Testis (tissue), 3 donors: ENCODE data around the gene SPAG9. TPM values are rescaled to one million over a fixed set of nuclear protein-coding genes. Genes with fewer than 3 reads are reported as not detected.

ENCODE experiments used
- DNase-seq: peaks from one replicate; pipeline ENCODE4 v3.0.0-alpha.2; 2019
- H3K27ac ChIP-seq, 2 donors: fragments of 200-600 bp; sonication (generic); one replicate each; pipeline ENCODE4 v1.5.1; 2019
- H3K27me3 ChIP-seq: fragments of 200-600 bp; sonication (generic); one replicate; pipeline ENCODE4 v1.5.1; 2019
- H3K36me3 ChIP-seq: fragments of 200-600 bp; sonication (generic); one replicate; pipeline ENCODE4 v1.5.1; 2017; ENCODE audit warnings: low read depth; ENCODE audit errors: missing control alignments
- H3K4me1 ChIP-seq: fragments of 200-600 bp; sonication (generic); one replicate; pipeline ENCODE4 v1.5.1; 2019
- H3K4me3 ChIP-seq, 2 donors: fragments of 200-600 bp; sonication (generic); one replicate each; pipeline ENCODE4 v1.5.1; 2017 to 2019
- H3K9me3 ChIP-seq: fragments of 200-600 bp; sonication (generic); one replicate; pipeline ENCODE4 v1.5.1; 2017
- POLR2A ChIP-seq: fragments of 450-650 bp; IDR thresholded peaks from one replicate; pipeline ENCODE4 v1.6.1; 2017; ENCODE audit warnings: antibody characterized with exemption, mild to moderate bottlenecking, moderate library complexity
- WGBS, 2 donors: methylation state at CpG; one replicate each; pipeline ENCODE4 v1.1.5; 2018; 5-methylcytosine and 5-hydroxymethylcytosine counted together
- intact Hi-C: fragments of 100-400 bp; cut with DNase I; formaldehyde crosslinking; loops from one replicate; pipeline ENCODE4 v1.15.1; 2023; ENCODE audit warnings: low total_unique reads
- polyA plus RNA-seq: library from polyadenylated mRNA; stranded (reverse); fragments of 350-450 nt; fragmentation: Illumina TruSeq; extraction: RNeasy Lipid Tissue Mini Kit (QIAGEN cat#74804); gene quantifications from one replicate; pipeline ENCODE4 v1.2.3, GENCODE V29; 2014; ENCODE audit warnings: low read depth, low replicate concordance; ENCODE audit not compliant: insufficient read depth
- total RNA-seq, 2 donors: library from RNA; depleted of rRNA; stranded (reverse); fragments of >200 nt; gene quantifications; one replicate each; pipeline ENCODE4 v1.2.3, GENCODE V29; 2016
- TF ChIP-seq, protein P1 (sequence below), 3 experiments: fragments of 450-650 bp in 2 of 3; fragments of 200-600 bp in 1 of 3; sonication (generic) in 1 of 3; IDR thresholded peaks; one replicate each; pipeline ENCODE4 v1.5.1; 2016 to 2019; ENCODE audit warnings: antibody characterized with exemption in 3 of 3, mild to moderate bottlenecking in 2 of 3, moderate library complexity in 1 of 3

The SPAG9 gene
- total and polyA plus RNA-seq, 3 donors from 2014 or later, result 157 to 165 (median 159) TPM

- Histone ChIP-seq H3K27me3 (no peaks in the 10 kb centered on the region), H3K4me1 (no peaks in the 10 kb centered on the region), H3K9me3 (no peaks in the 10 kb centered on the region), H3K36me3 (no peaks in the 10 kb centered on the region), H3K27ac (no peak overlapping the region), H3K4me3 (no peak overlapping the region)
- WGBS, 2 donors, result 87 to 88% methylated on average over 5 of the region's 5 CpGs
- intact Hi-C loops, result no loop called here
- no peak for TF ChIP-seq POLR2A
- DNase-seq, result no peak
Observed at GRCh38 chr17:51079049-51079448, 41.6 kb downstream of the SPAG9 start.

- TF ChIP-seq, protein P1, sequence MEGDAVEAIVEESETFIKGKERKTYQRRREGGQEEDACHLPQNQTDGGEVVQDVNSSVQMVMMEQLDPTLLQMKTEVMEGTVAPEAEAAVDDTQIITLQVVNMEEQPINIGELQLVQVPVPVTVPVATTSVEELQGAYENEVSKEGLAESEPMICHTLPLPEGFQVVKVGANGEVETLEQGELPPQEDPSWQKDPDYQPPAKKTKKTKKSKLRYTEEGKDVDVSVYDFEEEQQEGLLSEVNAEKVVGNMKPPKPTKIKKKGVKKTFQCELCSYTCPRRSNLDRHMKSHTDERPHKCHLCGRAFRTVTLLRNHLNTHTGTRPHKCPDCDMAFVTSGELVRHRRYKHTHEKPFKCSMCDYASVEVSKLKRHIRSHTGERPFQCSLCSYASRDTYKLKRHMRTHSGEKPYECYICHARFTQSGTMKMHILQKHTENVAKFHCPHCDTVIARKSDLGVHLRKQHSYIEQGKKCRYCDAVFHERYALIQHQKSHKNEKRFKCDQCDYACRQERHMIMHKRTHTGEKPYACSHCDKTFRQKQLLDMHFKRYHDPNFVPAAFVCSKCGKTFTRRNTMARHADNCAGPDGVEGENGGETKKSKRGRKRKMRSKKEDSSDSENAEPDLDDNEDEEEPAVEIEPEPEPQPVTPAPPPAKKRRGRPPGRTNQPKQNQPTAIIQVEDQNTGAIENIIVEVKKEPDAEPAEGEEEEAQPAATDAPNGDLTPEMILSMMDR (IDR thresholded peaks at IDR 0.05), result no peak
- no peak for TF ChIP-seq POLR2A
- no peak overlapping the region for H3K4me3 ChIP-seq
- H3K27me3 ChIP-seq, result no peaks in the 10 kb centered on the region
- H3K4me1 ChIP-seq, result no peaks in the 10 kb centered on the region
- DNase-seq, result no peak
- H3K27ac ChIP-seq, result no peak overlapping the region
- no peaks in the 10 kb centered on the region for H3K36me3 ChIP-seq
- no peaks in the 10 kb centered on the region for H3K9me3 ChIP-seq
- intact Hi-C loops, result no loop called here
- WGBS, 2 donors, result 74 to 80% methylated on average over 5 of the region's 5 CpGs
Observed at GRCh38 chr17:51078009-51078592, 42.6 kb downstream of the SPAG9 start.

GRCh38 chr17:51076821-51077220, 43.8 kb downstream of the SPAG9 start:
- WGBS, 2 donors, result 93 to 98% methylated on average over 3 of the region's 3 CpGs
- H3K9me3 ChIP-seq, result no peaks in the 10 kb centered on the region
- no peaks in the 10 kb centered on the region for H3K36me3 ChIP-seq
- no peaks in the 10 kb centered on the region for H3K27me3 ChIP-seq
- H3K27ac ChIP-seq, result no peak overlapping the region
- TF ChIP-seq, protein P1 (IDR thresholded peaks at IDR 0.05), result no peak
- no peak for TF ChIP-seq POLR2A
- intact Hi-C loops, result no loop called here
- H3K4me3 ChIP-seq, result no peak overlapping the region
- DNase-seq, result no peak
- no peaks in the 10 kb centered on the region for H3K4me1 ChIP-seq

DNA sequence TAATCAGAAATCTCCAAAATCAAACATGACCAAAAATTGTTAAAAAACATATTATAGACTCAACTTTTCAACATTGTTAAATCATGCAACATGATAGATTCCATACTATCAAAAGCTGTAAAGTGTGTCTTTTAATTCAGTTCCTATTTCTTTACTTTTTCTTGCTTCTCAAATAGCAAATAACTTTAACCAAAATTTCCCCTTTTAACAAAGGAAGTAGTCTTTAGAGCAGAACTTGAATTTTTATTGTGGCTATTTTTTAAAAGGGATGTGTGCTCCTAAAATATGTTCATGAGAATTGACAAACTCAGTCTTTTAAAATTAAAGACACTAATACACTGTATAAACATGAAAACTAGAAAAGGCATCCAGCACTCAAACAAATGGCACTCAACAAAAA, 49.1 kb downstream of the SPAG9 start:
- DNase-seq, result no peak
- no peaks in the 10 kb centered on the region for H3K27me3 ChIP-seq
- H3K36me3 ChIP-seq, result no peaks in the 10 kb centered on the region
- TF ChIP-seq POLR2A, result no peak
- TF ChIP-seq, protein P1 (IDR thresholded peaks at IDR 0.05), result no peak
- no peak overlapping the region for H3K27ac ChIP-seq
- H3K9me3 ChIP-seq, result no peaks in the 10 kb centered on the region
- intact Hi-C loops, result no loop called here
- H3K4me3 ChIP-seq, result no peak overlapping the region
- H3K4me1 ChIP-seq, result no peaks in the 10 kb centered on the region

DNA sequence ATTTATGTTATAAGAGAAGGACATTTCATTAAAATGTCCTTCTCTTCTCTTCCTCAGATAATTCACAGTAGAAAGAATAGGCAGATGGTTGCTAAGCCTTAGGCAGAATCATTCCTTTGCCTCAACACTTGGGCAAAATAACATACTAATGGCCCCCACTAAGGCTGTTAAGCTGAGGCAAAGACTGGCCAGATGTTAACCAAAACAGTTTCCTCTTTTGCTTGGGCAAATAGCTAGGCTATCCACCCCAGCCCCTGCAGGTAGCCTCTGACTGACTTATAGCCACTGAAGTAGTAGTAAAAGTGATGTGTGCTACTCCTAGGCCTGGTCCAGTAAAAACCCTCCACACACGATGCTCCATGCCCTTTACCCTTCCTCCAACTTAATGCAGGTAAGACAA, 55.2 kb downstream of the SPAG9 start:
- WGBS, 2 donors, result 92 to 93% methylated on average over 1 of the region's 1 CpG
- intact Hi-C loops, result no loop called here

More for the DNA sequence above, 55.2 kb downstream of the SPAG9 start:
- no peak for DNase-seq
- no peaks in the 10 kb centered on the region for H3K27me3 ChIP-seq
- H3K36me3 ChIP-seq, result no peaks in the 10 kb centered on the region
- H3K9me3 ChIP-seq, result no peaks in the 10 kb centered on the region
- H3K4me3 ChIP-seq, result no peak overlapping the region
- H3K27ac ChIP-seq, result no peak overlapping the region
- TF ChIP-seq, protein P1 (IDR thresholded peaks at IDR 0.05), result no peak
- no peak for TF ChIP-seq POLR2A
- no peaks in the 10 kb centered on the region for H3K4me1 ChIP-seq
